H1 (cell line): ENCODE measurements around the gene PTGIR.
A peak's percentile ranks its signal among the peaks of the same experiment; 100 is the strongest.

Source experiments
- CHD2 ChIP-seq: IDR thresholded peaks from 2 replicates; pipeline ENCODE4 v1.6.1; 2012; ENCODE audit warnings: low read length, improper control_type of control experiment
- EP300 ChIP-seq, 2 experiments: IDR thresholded peaks; 1 replicate in 1 of 2; 2 replicates in 1 of 2; pipeline ENCODE4 v1.6.1; 2011 to 2012; ENCODE audit warnings: low read depth in 2 of 2, low read length in 2 of 2, mild to moderate bottlenecking in 2 of 2, borderline replicate concordance in 1 of 2, inconsistent platforms in 1 of 2, moderate library complexity in 1 of 2
- GABPA ChIP-seq: IDR thresholded peaks from 2 replicates; pipeline ENCODE4 v1.6.1; 2011; ENCODE audit warnings: mild to moderate bottlenecking, low read length, moderate library complexity, borderline replicate concordance; ENCODE audit not compliant: insufficient read depth
- HDAC6 ChIP-seq: IDR thresholded peaks from one replicate; pipeline ENCODE4 v1.7.1; 2012; ENCODE audit warnings: low read depth, mild to moderate bottlenecking, inconsistent platforms, low read length, moderate library complexity
- MAFK ChIP-seq: IDR thresholded peaks from 2 replicates; pipeline ENCODE4 v1.6.1; 2012; ENCODE audit warnings: low read depth, mild to moderate bottlenecking, improper control_type of control experiment, low read length
- NANOG ChIP-seq: IDR thresholded peaks from 2 replicates; pipeline ENCODE4 v1.6.1; 2011; ENCODE audit warnings: low read length, low read depth, mild to moderate bottlenecking, inconsistent platforms; ENCODE audit not compliant: insufficient read depth, poor library complexity, severe bottlenecking
- POLR2A ChIP-seq, 2 experiments: IDR thresholded peaks; 1 replicate in 1 of 2; 2 replicates in 1 of 2; pipeline ENCODE4 v1.6.1; 2011; ENCODE audit warnings: low read depth in 2 of 2, low read length in 2 of 2, mild to moderate bottlenecking in 2 of 2; ENCODE audit errors: control extremely low read depth in 1 of 2
- POLR2AphosphoS5 ChIP-seq: IDR thresholded peaks from 2 replicates; pipeline ENCODE4 v1.6.1; 2011; ENCODE audit warnings: low read depth, low read length
- RBBP5 ChIP-seq: IDR thresholded peaks from 2 replicates; pipeline ENCODE4 v1.7.1; 2012; ENCODE audit warnings: low read depth, mild to moderate bottlenecking, inconsistent platforms, low read length, moderate library complexity, borderline replicate concordance
- RFX5 ChIP-seq: IDR thresholded peaks from 2 replicates; pipeline ENCODE4 v1.6.1; 2011; ENCODE audit warnings: low read depth, low read length, improper control_type of control experiment, borderline replicate concordance
- SP1 ChIP-seq: IDR thresholded peaks from 2 replicates; pipeline ENCODE4 v1.6.1; 2011; ENCODE audit warnings: low read depth, low read length
- TAF7 ChIP-seq: optimal IDR thresholded peaks from 2 replicates; pipeline ENCODE3; 2011; ENCODE audit warnings: low read depth, mild to moderate bottlenecking, inconsistent platforms, low read length, moderate library complexity, borderline replicate concordance
- TF ChIP-seq, protein P1 (sequence below), 3 experiments: IDR thresholded peaks; 1 replicate in 2 of 3; 2 replicates in 1 of 3; pipeline versions ENCODE4 v1.5.1 to v1.6.1; 2011; ENCODE audit warnings: low read length in 3 of 3, mild to moderate bottlenecking in 3 of 3, inconsistent platforms in 2 of 3, low read depth in 1 of 3, moderate library complexity in 1 of 3; ENCODE audit not compliant: insufficient read depth in 1 of 3; ENCODE audit errors: control extremely low read depth in 1 of 3
- TF ChIP-seq, protein P2 (sequence below): IDR thresholded peaks from 2 replicates; pipeline ENCODE4 v1.6.1; 2012; ENCODE audit warnings: inconsistent platforms

DNA sequence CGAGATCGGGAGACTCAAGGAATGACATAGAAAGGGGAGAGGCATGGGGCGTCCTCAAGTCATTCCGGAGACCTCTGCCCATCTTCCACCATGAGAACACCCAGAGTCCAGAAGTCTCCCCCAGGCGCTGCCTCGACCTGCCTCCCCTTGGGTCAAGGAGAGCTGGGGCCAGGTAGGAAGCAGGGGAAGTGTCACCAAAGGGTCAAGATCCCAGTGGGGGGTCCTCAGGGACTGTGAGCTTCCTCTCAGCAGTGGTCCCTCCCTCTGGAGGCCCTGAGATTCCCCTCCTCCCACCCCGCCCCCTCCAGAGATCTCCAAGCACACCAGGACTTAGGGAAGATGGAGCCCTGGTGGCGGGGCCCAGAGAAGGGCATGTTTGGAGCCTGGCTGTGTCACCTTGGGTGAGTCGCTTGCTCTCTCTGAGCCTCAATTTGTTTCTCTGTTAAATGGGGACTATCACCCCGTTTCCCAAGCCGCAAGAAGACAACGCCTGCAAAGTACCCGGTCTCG, 35.2 kb upstream of the PTGIR start:
- TF ChIP-seq POLR2AphosphoS5 (no peak), NANOG (no peak), POLR2A (IDR thresholded peaks at IDR 0.05; ENCODE audit: control extremely low read depth in 1 of 2, low read depth in 2 of 2, low read length in 2 of 2) (no peak), RBBP5 (peak; percentile 11; the same call in 1 of the 2 replicates), SP1 (no peak), CHD2 (no peak), TAF7 (no peak), RFX5 (no peak), GABPA (no peak), MAFK (no peak), EP300 (IDR thresholded peaks at IDR 0.05; ENCODE audit: borderline replicate concordance in 1 of 2, low read depth in 2 of 2, low read length in 2 of 2) (no peak), HDAC6 (no peak)
- TF ChIP-seq, protein P1, sequence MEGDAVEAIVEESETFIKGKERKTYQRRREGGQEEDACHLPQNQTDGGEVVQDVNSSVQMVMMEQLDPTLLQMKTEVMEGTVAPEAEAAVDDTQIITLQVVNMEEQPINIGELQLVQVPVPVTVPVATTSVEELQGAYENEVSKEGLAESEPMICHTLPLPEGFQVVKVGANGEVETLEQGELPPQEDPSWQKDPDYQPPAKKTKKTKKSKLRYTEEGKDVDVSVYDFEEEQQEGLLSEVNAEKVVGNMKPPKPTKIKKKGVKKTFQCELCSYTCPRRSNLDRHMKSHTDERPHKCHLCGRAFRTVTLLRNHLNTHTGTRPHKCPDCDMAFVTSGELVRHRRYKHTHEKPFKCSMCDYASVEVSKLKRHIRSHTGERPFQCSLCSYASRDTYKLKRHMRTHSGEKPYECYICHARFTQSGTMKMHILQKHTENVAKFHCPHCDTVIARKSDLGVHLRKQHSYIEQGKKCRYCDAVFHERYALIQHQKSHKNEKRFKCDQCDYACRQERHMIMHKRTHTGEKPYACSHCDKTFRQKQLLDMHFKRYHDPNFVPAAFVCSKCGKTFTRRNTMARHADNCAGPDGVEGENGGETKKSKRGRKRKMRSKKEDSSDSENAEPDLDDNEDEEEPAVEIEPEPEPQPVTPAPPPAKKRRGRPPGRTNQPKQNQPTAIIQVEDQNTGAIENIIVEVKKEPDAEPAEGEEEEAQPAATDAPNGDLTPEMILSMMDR (IDR thresholded peaks at IDR 0.05; ENCODE audit: control extremely low read depth in 1 of 3, insufficient read depth in 1 of 3, low read depth in 1 of 3, low read length in 3 of 3), result no peak
- TF ChIP-seq, protein P2, sequence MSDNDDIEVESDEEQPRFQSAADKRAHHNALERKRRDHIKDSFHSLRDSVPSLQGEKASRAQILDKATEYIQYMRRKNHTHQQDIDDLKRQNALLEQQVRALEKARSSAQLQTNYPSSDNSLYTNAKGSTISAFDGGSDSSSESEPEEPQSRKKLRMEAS, result no peak
